Neural crest cell (in vitro differentiated cells): ENCODE data around the gene IRS1. TPM values are rescaled to one million over a fixed set of nuclear protein-coding genes. Genes with fewer than 3 reads are reported as not detected.
A peak's percentile ranks its signal among the peaks of the same experiment; 100 is the strongest.

Source experiments
- DNase-seq: peaks from one replicate; pipeline ENCODE4 v3.0.0; 2021; ENCODE audit warnings: low read depth, mixed read lengths, low spot score
- H3K27ac Mint-ChIP-seq: one replicate; pipeline ENCODE4 v1.8.0; 2021; ENCODE audit warnings: mild to moderate bottlenecking, mixed read lengths; ENCODE audit not compliant: unreplicated experiment
- H3K27me3 Mint-ChIP-seq: 2 replicates; pipeline ENCODE4 v1.8.0; 2021; ENCODE audit warnings: low read depth, mild to moderate bottlenecking, mixed read lengths
- H3K36me3 Mint-ChIP-seq: 2 replicates; pipeline ENCODE4 v1.8.0; 2021; ENCODE audit warnings: low read depth, mild to moderate bottlenecking, mixed read lengths
- H3K4me1 Mint-ChIP-seq: 2 replicates; pipeline ENCODE4 v1.8.0; 2021; ENCODE audit warnings: mixed read lengths
- H3K4me3 Mint-ChIP-seq: one replicate; pipeline ENCODE4 v1.8.0; 2021; ENCODE audit warnings: mild to moderate bottlenecking, mixed read lengths
- H3K9me3 Mint-ChIP-seq: 2 replicates; pipeline ENCODE4 v1.8.0; 2021; ENCODE audit warnings: mixed read lengths
- total RNA-seq: library from RNA; stranded (reverse); gene quantifications from 2 replicates; pipeline ENCODE4 v1.2.1, GENCODE V29; 2021
- TF ChIP-seq, protein P1 (sequence below): fragments of 200-600 bp; sonication (generic); conservative IDR thresholded peaks from 2 replicates; pipeline ENCODE4 v1.5.0; 2021; ENCODE audit warnings: antibody characterized with exemption, mild to moderate bottlenecking

IRS1 gene
- total RNA-seq, 1 donor from 2014 or later = 15.1 TPM

DNA sequence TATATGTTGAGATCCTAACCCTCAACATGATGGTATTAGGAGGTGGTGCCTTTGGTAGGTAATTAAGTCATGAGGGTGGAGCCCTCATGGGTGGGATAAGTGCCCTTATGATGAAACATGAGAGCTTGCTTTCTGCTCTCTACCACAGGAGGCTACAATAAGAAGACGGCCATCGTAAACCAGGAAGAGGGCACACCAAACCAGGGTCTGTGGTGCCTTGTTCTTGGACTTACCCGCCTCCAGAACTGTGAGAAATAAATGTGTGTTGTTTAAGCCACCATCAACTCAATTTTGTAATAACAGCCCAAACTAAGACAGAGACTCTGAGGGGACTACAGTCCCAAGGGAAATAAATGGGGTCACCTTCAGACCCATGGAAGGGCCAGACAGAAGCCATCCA lies 52.3 kb downstream of the IRS1 start:
- Mint-ChIP-seq H3K27me3 (no peaks in the 10 kb centered on the region), H3K36me3 (peaks cover 12% of the 10 kb centered on the region), H3K9me3 (no peaks in the 10 kb centered on the region), H3K27ac (no peak overlapping the region), H3K4me1 (peaks cover 58% of the 10 kb centered on the region), H3K4me3 (no peak overlapping the region)
- TF ChIP-seq, protein P1, sequence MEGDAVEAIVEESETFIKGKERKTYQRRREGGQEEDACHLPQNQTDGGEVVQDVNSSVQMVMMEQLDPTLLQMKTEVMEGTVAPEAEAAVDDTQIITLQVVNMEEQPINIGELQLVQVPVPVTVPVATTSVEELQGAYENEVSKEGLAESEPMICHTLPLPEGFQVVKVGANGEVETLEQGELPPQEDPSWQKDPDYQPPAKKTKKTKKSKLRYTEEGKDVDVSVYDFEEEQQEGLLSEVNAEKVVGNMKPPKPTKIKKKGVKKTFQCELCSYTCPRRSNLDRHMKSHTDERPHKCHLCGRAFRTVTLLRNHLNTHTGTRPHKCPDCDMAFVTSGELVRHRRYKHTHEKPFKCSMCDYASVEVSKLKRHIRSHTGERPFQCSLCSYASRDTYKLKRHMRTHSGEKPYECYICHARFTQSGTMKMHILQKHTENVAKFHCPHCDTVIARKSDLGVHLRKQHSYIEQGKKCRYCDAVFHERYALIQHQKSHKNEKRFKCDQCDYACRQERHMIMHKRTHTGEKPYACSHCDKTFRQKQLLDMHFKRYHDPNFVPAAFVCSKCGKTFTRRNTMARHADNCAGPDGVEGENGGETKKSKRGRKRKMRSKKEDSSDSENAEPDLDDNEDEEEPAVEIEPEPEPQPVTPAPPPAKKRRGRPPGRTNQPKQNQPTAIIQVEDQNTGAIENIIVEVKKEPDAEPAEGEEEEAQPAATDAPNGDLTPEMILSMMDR = no peak
- no peak for DNase-seq

DNA sequence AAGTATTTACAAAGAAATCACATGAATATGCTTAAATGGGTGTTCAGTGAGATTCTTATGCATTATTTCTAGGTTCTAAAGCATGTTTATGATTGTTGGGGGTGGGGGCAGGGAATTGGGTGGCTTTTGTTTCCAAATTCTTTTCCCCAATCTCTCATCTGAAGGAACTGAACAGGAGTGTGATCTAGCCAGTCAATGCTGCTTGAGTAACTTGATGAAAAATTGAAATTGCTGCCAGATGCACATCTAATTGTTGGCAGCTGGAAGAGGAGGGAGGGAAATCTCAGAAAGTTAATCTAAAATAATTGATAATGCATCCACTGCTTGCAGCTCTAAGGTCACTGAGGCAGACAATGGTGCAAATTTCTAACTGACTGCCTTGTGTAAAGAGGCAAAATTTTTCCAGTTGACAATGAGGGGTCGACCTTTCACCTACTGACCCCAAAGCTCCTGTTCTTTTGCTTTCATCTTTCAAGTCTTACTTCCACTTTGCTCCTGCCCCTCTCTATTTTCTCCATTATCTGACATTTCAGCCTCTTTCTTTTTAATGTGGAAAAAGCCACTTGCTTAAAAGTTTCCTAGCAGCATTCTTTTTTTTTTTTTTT lies 53.3 kb downstream of the IRS1 start:
- no peaks in the 10 kb centered on the region for H3K27me3 Mint-ChIP-seq
- H3K36me3 Mint-ChIP-seq = peaks cover 12% of the 10 kb centered on the region
- H3K4me1 Mint-ChIP-seq = peaks cover 68% of the 10 kb centered on the region
- H3K27ac Mint-ChIP-seq = peak overlapping the region; percentile 9
- H3K9me3 Mint-ChIP-seq = no peaks in the 10 kb centered on the region
- TF ChIP-seq, protein P1 = no peak
- DNase-seq = no peak
- peak overlapping the region; percentile 16 for H3K4me3 Mint-ChIP-seq

DNA sequence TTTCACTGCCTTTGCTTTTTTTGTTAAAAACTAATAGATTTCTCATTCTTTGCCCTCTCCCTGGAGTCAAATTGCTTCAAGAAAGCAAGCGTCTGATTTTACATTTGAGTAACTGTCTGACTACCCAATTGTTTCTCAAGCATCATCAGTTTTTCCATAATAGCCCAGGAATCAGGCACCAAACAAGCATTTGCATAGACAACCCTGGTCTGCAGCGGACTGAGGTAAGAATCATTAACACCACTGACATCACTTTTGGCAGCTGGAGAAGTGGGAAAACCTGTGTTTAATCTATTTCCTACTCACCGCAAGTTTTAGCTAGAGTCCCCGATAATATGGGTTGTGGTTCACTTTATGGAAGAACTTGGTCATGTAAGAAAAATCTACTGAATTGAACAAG lies 55.7 kb downstream of the IRS1 start:
- H3K9me3 Mint-ChIP-seq = peaks cover 3% of the 10 kb centered on the region
- H3K4me1 Mint-ChIP-seq = peaks cover 80% of the 10 kb centered on the region
- H3K36me3 Mint-ChIP-seq = peaks cover 7% of the 10 kb centered on the region
- TF ChIP-seq, protein P1 = no peak
- no peak overlapping the region for H3K4me3 Mint-ChIP-seq
- DNase-seq = no peak
- no peak overlapping the region for H3K27ac Mint-ChIP-seq
- H3K27me3 Mint-ChIP-seq = no peaks in the 10 kb centered on the region

DNA sequence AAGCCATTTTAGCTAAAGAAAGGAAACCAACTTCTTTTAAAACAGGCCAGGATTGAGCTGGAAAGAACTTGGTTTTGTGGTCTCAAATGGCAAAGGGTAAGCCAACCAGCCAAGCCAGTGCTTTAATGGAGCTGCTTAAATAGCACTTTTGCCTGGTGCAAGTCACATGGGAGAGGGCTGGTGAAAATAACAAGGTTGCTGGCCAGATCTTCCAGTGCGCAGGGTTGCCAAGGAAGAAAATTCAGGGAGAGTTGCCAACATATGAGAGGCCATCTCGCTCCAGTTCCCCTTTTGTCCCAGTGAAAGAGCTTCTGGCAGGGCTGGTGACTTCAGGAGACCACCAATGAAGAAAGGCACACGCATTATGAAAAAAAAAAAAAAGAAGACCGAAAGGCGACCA lies 57.3 kb downstream of the IRS1 start:
- Mint-ChIP-seq H3K9me3 (peaks cover 7% of the 10 kb centered on the region), H3K4me3 (peak overlapping the region; percentile 39), H3K27ac (peak overlapping the region; percentile 64), H3K36me3 (no peaks in the 10 kb centered on the region), H3K4me1 (peaks cover 84% of the 10 kb centered on the region), H3K27me3 (no peaks in the 10 kb centered on the region)
- DNase-seq = no peak
- TF ChIP-seq, protein P1 = no peak

DNA sequence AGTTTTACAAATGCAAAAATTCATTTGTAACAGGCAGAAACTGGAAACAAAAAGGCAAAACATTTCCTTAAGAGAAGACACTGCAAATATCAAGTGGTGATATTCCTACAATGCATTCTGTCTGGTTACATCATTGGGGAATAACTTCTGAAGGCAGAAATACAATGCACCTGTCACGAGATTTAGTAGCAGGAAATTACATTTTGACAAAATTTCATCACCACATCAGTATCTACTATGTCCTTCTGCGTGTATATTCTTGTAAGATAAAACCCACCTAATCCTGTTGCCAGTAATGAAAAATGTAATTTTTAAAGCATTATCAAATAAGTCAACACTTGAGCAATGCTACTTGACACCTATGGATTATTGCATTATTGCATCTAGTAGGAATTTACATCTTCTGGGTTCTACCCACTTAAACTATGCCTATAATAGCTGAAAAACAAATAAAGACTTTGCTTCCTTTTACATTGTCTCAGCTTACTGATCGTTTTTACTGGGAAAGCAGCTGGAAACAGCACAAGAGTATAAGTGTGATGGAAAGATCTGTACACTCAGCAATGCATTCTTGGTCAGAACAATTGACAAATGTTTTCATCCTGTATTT lies 59.5 kb downstream of the IRS1 start:
- no peak overlapping the region for H3K27ac Mint-ChIP-seq
- DNase-seq = no peak
- TF ChIP-seq, protein P1 = no peak

More for the DNA sequence above, 59.5 kb downstream of the IRS1 start:
- peaks cover 7% of the 10 kb centered on the region for H3K9me3 Mint-ChIP-seq
- H3K4me1 Mint-ChIP-seq = peaks cover 84% of the 10 kb centered on the region
- no peak overlapping the region for H3K4me3 Mint-ChIP-seq
- H3K27me3 Mint-ChIP-seq = no peaks in the 10 kb centered on the region
- H3K36me3 Mint-ChIP-seq = peaks cover 8% of the 10 kb centered on the region
